Glomerular endothelial cell (primary cell): ENCODE data around the gene HSPA12A. TPM values are rescaled to one million over a fixed set of nuclear protein-coding genes. Genes with fewer than 3 reads are reported as not detected.

Experiments used
- DNase-seq: peaks from one replicate; pipeline ENCODE4 v3.0.0-alpha.2; 2011; ENCODE audit warnings: low read depth, low spot score; ENCODE audit errors: extremely low read depth
- total RNA-seq: library from RNA; depleted of rRNA; stranded (reverse); fragments of >200 nt; gene quantifications from 2 replicates; pipeline ENCODE4 v1.2.3, GENCODE V29; 2015

The HSPA12A gene
- total RNA-seq, 1 donor from 2014 or later = 0.76 TPM

DNA sequence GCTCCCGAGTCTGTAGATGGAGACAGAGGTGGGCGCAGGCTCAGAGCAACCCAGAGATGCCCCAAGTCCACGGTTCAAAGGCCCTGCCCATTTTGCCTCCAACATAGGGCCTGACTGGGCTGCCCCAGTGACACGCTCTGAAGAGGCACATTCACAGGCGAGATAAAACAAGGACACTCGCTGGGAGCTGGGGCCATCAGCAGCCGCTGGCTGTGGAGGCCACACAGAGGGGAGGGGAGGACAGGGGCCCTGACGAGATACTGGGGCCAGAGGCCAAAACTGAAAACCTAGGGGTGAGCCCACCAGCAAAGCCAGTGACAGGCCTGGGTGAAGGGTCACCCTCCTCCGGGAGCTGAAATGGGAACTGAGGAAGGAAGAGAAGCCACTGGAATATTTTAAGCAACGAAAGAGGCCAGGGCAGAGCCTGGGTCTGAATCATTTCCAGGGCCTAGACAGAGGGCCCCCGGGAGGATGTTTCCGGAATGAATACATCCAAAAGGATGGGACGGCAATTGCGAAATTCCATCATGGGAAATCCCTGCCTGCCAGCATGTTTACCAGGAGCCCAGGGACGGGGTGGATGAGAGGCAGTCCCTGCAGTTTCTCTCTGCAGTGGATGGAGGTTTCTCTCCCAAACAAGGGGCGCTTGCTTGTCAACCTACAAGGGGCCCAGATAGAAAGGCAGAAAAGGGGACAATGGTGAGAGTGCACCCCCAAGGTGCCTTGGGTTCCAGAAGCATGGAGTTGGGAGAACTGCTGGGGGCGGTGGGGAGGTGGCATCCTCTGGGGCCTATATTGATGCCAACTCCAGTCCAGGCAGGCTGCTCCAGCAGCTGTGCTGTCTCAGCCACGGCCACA, 29.0 kb upstream of the HSPA12A start:
- DNase-seq = no peak

- no peak for DNase-seq
Measured at GRCh38 chr10:116770281-116770680, 27.9 kb upstream of the HSPA12A start.

DNA sequence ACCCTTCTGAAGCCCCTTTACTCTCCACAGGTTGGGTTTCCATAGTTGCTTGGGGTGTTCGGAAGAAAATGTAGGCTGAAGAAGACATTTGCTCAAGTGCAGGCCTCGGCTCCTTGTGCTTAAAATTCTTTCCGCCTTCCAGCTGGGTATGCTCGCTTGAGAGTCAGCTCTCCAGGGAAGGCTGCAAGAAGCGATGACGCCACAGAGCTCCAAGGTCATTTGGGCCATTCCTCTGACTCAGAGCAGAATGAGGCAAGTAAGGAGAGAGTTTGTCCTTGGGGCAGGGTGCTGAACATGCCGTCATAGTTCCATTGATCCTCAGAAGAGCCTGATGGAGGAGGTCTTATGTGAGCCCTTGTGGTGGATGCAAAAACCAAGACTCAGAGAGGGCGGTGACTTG, 27.4 kb upstream of the HSPA12A start:
- no peak for DNase-seq

GRCh38 chr10:116769368-116769767, 27.0 kb upstream of the HSPA12A start:
- DNase-seq = no peak

- no peak for DNase-seq
Measured at GRCh38 chr10:116768786-116769185, 26.4 kb upstream of the HSPA12A start.

DNA sequence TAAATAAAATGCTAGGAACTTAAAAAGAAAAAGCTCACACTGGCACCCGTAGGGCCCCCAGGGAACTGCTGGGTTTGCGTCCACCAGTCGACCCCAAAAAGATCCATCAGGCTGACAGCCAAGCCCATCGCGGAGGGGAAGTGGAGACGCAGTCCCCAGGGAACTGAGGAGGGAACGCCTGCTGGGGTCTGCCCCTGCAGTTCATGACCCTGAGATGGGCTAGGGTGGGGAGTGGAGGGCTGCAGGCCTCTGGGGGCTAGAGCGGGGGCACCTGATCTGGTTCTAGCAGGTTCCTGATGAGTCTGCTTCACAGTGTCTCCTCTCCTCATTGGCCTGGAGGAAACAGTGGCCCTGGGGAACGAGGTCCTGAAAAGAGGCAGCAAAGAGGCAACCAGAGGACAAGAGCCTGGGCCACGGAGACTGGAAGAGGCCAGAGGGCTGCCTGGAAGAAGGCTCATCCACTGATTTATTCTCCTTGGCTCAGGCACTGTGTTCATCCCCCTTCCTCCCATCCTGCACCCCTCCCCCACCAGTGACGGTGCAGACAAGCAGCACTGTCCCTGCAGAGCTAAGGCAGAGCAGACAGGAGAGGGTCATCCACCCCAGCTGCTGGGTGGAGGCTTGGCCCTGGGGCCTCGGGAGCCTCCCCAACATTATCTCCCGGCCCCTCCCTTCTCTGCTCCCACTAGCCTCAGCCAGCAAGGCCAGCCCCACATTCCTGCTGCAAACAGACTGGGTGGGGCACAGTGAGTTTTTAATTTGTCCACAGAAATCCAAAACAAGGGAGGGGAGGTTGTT, 24.7 kb upstream of the HSPA12A start:
- no peak for DNase-seq

- no peak for DNase-seq
Measured at GRCh38 chr10:116766241-116766827, 24.0 kb upstream of the HSPA12A start.

GRCh38 chr10:116765648-116766081, 23.3 kb upstream of the HSPA12A start:
- no peak for DNase-seq

GRCh38 chr10:116764979-116765378, 22.6 kb upstream of the HSPA12A start:
- DNase-seq = no peak

GRCh38 chr10:116763440-116763839, 21.1 kb upstream of the HSPA12A start:
- no peak for DNase-seq

DNA sequence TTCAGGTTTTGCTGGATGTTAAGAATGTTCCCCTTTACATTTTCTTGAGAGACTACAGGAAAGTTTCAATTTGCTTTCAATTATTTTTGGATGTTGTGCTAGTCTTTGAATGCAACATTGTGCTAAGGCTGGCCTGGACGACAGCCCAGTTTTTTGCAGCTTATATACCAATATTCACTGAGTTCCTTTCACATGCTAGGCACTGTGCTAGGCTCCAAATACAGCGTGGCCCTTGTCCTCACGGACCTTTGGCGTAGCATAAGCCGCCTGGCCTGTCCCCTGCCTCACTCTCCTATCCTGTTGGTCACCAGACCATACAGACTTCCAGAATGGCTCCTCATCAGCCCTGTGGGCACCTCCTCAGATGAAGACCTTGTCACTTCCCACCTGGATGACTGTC, 19.5 kb upstream of the HSPA12A start:
- no peak for DNase-seq

GRCh38 chr10:116760919-116761318, 18.6 kb upstream of the HSPA12A start:
- no peak for DNase-seq

- no peak for DNase-seq
Measured at GRCh38 chr10:116757246-116757645, 14.9 kb upstream of the HSPA12A start.

DNA sequence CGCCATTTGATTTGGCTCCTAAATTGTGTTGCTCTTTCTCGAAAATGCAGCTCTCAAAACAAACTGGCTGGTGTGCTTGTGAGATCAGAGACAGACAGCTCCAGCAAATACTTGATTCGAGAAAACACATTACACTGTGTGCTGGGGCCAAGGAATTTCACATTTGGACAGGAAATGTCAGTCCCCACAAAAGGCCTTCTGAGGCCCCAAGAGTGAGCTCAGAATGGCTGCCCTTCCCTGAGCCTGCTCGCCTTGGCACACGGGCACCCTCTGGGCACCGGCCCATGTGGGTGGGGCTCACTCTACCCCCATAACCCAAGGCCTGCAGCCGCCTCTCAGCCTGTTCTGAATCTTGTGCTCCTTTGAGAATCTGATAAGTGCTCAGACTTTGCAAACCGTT, 13.9 kb upstream of the HSPA12A start:
- no peak for DNase-seq

DNA sequence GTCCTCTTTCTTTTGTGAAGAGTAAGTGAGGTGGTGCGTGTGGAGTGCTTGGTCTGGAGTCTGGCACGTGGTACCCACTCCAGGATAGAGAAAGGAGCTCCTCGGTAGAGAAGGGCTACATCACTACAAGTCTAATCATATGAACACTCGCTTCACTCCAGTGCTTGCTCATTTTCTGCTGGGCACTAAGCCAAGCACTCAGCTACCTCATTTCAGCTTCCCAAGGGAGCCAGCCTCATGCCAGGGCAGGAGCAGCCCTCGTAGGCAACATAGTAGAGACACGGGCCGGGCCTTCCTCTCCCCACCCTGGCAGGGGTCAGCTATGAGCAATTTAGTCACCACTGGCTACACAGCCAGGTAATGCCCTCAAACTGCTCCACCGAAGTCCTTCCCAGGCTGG, 11.4 kb upstream of the HSPA12A start:
- DNase-seq = no peak

DNA sequence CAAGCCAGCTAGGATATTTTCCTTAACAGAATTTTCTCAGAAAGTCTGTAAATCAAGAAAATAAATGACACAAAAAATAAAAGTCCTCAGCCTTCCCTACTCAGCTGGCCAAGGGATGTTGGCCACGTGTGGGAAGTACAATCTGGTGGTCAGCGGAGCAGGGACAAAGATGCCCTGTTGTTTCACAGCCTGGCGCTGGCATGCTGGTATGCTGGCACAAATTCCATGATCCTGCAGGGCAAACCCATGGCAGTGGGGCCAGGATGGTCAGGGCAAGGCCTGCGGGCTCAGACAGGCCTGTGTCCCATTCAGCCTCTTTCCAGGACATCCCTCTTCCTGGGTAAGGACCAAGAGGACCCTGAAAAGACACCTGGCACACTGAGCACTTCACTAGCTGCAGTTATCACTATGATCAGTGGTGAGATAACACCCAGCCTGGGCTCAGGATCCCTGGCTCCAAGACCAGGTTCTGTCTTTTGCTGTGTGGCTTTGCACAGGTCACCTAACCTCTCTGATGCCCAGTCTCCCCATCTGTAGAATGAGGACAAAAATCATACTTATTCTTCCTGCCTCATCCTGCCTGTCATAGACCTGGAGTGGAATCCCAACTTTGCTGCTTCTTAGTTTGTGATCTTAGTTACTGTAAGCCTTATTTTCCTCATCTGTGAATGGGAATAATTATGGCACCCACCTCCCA, 10.8 kb upstream of the HSPA12A start:
- DNase-seq = no peak

DNA sequence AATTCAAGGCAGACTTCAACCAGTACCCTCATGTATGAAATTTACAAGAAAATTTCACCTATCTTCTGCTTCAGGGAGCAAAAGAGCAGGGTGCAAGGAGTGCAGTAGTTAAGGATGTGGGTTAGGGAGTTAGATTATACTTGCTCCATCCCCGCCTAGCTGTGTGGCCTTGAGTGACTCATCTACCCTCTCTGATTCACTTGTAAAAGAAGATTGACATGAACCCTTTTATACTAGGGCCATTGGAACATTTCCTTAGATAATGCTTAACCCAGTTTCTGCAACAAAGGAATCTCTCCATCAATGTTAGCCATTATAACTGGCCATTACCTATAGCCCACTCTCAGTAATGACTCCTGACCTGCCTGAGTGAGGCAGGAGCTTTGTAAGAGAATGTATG, 10.2 kb upstream of the HSPA12A start:
- no peak for DNase-seq

DNA sequence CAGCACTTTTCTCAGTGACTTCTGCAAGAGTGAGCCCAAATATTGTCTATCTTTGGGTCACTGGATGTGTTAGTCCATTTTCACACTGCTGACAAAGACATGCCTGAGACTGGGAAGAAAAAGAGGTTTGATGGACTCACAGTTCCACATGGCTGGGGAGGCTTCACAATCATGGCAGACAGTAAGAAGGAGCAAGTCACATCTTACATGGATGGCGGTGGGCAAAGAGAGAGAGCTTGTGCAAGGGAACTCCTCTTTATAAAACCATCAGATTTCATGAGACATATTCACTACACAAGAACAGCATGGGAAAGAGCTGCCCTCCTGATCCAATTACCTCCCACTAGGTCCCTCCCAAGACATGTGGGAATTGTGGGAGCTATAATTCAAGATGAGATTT, 6.1 kb upstream of the HSPA12A start:
- DNase-seq = no peak

DNA sequence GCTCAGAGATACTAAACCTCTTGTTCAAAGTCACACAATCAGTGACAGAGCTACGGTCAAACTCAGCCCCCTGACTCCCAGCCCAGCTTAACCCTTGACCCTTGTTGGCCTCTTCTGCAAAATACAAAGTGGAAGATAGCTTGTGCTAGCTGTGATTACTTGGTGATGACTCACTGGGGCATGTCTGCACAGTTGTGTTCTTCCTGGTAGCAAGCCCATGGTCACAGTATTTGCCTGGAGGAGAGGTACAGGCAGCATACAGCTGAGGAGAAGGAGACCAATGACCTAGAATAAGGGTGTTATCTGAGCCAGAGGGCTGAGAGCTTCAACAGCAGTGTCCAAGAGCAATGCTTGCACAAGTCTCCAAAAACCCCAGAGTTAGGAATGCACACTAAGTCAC, 5.7 kb upstream of the HSPA12A start:
- no peak for DNase-seq

GRCh38 chr10:116747325-116747724, 5.0 kb upstream of the HSPA12A start:
- no peak for DNase-seq

GRCh38 chr10:116744885-116745284, 2.5 kb upstream of the HSPA12A start:
- no peak for DNase-seq
